Ureter (tissue), 1 donor: ENCODE results near the gene RHBDD1. TPM values are rescaled to one million over a fixed set of nuclear protein-coding genes. Genes with fewer than 3 reads are reported as not detected.

ENCODE experiments used
- DNase-seq: peaks from one replicate; pipeline ENCODE4 v3.0.0-alpha.2; 2020; ENCODE audit warnings: low spot score
- total RNA-seq: library from RNA; stranded (reverse); gene quantifications from one replicate; pipeline ENCODE4 v1.2.4, GENCODE V29; 2023
- donor health status: DM: yes; HTN: yes; CAD: no.

Gene RHBDD1
- total RNA-seq, 1 donor from 2014 or later = 78.5 TPM

DNA sequence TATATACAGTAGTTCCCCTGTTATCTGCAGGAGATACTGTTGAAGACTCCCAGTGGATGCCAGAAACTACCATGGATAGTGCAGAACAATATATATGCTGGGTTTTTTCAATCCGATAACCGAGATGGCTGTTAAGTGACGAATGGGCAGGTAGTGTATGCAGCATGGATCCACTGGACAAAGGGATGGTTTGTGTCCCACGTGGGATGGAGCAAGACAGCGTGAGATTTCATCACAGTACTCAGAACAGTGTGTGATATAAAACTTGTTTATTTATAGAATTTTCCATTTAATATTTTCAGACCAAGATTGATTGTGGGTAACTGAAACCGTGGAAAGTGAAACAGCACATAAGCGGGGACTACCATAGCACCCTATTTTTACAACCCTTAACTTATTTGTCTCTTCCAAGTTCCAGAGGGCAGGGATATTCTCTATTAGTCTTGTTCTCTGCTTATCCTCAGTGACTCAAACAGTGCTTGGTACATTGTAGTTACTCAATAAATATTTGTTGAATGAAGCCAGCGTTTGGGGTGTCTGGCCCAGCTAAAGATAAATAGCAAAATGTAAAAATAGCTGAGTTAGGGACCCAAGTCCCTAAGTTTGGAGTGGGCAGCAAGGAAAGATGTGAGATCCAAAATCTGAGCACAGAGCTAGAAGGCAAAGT lies 50.0 kb downstream of the RHBDD1 start:
- DNase-seq = no peak

DNA sequence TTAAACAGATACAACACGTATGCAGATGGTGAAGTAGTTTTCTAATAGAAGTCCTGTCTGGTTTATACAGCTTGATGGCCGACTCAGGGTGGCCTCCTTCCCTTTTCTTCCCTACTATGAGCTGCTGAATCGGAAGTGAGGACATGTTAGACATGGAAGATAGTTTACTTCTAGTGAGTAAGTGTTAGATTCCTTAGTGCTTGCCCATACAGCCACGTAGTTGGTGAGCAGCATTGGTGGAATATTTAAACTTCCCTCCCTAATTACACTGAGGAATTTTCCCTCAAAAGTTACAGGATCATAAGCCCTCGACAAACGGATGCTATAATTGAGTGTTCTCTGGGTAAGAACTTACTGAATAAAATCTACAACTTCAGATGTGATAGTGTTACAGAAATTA lies 52.1 kb downstream of the RHBDD1 start:
- no peak for DNase-seq

DNA sequence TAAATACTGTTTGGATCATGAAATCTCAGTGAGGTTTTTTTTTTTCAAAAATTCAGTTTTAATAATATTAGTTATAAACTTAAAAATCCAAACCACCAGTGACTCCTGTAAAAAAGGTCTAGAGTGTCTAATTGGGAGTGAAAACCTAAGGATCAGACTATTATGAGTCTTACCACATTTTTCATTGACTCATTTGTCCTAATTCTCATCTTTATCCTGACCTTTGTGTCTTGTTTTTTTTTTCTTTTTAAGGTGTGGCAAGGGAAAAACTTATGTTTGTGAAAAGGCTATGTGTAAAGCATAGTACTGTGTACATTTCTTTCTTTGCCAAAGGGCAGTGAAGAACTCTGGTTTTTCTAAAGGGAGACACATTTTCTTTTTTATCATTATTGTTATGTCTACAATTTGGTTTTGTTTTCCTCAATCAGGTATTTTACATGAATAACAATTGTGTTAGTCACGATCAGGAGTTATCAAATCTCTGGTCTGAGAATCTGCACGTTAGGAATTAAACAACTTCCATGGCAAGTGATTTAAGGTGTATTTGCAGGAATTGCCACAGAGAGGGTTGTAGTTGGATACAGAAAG lies 52.6 kb downstream of the RHBDD1 start:
- DNase-seq = no peak

DNA sequence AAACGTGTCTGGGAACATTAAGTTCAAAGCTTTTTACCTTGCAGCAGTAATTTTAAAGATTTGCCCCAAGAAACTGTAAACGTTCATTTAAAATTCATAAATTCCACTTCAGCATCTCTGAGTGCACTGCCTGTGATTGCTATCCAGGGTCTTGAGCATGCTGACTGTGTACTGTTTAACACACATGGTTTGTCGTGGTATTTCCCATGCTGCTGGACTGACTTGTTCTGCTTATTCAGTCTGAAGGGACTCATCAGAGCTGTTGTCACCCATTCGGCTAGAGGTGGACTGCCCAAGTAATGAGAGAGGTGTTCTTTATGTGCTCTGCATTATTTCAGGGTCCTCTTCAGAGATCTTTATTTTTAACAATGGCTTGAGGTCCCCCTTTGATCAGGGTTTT lies 53.1 kb downstream of the RHBDD1 start:
- no peak for DNase-seq

DNA sequence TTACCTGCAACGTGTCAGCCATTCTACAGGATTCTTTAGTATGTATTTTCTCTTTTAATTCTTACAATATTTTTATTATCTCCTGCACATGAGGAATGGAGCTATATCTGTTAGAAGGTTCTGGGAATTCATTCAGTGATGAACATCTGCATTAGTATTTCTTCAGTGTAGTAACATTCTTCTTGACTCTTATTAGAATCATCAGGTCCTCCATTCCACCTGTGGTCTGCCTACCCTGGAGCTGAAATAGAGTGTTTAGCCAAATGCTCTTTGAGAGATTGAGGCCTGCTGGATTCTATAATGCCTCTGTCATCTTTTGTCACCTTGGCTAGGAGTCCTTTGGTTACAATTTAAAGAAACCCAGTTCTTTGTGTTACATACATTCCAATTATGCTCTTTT lies 54.4 kb downstream of the RHBDD1 start:
- DNase-seq = no peak

DNA sequence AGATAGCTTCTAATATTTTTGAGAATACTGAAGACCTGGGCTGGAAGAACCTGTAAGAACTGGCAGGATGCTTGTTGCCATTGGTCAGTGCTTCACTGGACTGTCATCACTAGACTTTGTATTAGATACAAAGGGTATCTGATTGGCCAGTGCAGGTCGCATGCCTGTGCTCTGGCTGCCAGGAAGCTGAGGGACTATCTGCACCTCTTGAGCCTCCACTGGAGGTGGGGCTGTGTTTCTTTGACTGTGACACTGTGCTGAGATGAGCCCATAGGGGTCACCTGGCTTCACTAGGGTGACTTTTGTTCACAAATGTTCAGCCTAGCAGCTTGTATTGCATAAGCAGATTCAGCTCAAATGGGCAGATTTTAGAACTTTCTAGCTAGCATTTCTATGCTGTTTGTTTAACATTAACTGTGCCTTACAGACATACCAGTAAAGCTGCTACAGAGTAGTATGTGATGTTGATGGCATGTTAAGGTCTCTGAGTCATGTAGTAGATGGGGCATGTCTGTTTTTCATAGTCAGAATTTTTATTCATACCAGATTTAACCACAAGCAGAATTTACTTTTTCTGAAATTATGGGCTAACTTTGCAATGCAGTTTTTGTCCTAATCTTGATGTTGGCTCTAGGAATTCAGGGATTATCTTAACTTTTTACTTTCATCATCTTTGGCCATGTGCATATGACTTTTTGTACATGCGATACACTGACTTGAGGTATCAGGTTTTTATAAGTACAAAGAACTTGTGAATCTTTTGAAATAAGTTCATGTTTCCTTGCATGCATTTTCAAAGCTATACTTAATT lies 56.1 kb downstream of the RHBDD1 start:
- no peak for DNase-seq

DNA sequence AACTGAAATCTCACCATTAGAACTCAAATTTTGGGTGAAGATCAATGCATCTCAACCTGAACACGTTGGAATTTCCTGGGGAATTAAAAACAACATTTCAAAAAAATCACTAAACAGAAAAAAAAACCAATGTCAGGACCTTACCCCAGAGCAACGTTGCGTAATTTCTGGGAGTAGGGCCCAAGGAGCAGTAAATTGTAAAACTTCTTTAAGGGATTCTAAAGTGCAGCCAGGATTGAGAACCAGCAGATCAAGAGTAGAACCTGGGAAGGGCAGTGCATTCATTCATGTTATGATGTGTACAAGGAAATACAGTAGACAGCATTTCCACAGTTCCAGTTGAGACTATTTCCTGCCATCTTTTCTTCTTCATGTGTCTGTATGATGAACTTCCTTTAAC lies 56.9 kb downstream of the RHBDD1 start:
- no peak for DNase-seq

DNA sequence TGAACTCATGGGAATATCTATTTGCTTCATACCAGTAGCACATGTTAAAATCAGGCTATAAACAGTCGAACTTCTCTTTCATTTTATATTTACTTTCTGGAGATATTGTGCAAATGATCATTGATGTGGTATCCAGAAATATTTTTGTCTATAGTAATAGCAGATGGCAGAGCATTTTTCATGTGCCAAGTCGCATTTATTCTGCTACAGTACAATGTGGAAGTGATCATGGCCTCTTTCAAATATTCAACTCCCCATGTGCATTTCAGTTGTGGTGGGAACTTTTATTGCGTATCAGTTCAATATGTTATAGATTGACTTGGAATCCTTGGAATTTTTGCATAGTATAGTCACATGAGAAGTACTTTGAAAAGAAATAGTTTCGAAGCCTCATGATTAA lies 57.4 kb downstream of the RHBDD1 start:
- no peak for DNase-seq

DNA sequence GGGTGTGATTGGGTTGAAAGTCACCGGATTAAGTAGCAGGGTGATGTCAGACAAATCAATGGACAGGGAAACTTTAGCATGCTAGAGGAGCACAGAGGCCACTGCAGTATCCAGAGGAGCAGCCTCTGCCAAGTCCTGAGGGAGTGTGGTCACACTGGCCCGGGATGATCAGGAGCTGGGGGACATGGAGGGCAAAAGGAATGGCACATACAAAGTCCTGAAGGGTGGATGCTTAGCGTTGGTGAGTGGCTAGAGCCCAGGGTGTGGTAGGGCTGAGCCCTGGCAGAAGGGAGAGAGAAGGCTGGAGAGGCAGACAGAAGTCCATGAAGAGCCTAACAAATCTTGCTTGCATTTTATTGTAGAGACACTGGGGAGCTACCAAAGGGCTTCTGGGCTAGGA lies 58.9 kb downstream of the RHBDD1 start:
- DNase-seq = no peak

DNA sequence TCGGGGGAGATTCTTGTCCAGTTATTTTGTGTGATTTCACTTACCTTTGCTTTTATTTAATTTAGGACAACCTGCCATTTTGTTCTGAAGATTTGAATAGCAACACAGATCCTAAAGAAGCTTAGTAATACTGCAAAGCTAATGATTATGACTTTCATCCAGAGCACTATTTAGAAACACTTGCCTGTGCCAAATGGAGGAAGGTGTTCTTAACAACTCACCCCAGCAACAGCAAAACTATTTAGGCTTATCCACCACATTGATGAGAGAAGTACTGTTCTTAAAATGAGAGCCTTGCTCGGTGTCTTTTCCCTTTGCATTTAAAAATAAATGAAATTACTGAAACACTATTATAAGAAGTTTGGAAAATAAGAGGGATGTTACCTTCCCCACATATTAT lies 59.7 kb downstream of the RHBDD1 start:
- DNase-seq = no peak

DNA sequence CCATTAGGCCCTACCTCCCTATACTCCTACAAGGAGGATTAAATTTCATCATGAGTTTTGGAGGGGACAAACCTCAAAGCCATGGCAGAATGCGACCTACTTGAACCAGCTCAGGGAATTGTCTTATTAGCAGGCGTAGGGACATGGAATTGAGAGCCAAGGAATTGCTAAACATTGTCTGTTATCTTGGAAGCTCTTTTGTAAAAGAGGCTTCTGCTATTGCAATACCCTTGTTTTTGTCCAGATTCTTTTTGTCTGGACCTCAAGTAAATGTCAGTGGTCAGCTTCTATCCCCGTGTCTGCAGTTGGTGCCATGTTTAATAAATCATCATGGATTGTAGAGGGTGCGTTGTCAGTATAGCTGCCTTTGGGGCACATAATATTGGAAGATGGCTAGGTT lies 62.3 kb downstream of the RHBDD1 start:
- no peak for DNase-seq

DNA sequence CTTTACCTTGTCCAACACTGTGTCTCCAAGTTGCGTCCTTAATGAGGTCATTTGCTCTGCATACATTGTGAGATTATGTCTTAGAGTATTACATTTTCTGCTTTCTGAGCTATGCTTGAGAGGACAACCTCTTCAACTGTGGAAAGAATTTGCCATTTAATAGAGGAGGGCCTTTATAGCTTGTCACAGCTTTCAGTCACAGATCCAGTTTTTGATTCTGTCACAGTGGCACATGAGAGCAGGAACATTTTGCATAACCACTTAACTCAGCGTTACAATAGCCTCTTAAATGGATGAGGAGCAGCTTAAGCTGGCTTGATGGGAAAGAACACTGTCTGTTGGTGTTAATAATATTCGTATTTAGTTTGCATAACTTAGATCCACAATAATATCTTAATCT lies 63.0 kb downstream of the RHBDD1 start:
- no peak for DNase-seq

DNA sequence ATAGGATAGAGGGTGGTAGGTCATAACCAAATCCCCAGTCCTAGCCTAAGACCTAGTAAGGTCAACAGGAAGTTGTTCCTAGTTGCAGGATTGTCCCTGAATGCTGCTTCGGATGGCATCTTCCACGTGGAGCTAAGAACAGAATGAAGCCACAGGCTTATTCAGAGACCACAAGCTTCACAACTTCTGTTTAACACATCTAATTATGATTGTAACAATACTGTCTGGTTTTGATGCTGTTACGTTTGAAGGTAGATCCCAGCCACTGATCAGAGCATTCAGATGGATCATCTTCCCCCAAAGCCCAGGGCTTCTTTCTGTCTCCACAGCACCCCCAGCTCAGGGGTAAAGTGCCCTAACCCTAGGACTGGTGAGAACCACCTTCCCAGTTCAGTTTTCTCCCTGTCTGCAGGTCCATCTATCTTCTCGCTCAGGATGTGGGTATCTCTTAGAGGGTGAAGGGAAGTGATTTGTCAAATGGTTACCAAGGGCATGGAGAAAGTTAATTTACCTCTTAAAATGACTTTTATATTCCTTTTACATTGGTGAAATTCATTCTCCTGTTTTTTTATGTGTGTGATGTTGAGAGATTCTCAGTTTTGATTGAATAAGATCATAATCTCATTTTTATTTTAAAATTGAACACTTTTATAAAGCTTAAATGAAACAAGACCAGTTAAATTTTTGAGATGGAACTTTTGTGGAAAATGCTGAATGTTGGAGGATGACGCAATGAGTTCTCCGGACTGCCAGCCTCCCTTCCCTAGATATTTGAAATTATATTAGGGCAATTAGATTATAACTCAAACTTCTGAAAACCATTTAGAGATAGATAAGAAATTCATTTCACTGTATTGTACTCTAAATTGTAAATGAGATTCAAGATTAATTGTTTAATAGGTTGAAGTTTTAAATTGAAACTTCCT lies 66.5 kb downstream of the RHBDD1 start:
- no peak for DNase-seq

DNA sequence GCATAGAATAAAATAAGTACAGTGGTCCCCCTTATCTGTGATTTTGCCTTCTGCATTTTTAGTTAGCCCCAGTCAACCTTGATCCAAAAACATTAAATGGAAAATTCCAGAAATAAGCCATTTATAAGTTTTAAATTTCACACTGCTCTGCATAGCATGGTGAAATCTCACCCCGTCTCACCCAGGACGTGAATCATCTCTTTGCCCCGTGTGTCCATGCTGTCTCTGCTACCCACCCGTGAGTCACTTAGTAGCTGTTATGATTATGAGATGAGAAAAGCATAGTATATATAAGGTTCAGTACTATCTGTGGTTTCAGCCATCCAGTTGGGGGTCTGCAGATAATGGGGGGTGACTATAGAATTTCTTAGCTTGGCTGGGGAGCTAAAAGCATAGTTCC lies 67.3 kb downstream of the RHBDD1 start:
- DNase-seq = no peak

DNA sequence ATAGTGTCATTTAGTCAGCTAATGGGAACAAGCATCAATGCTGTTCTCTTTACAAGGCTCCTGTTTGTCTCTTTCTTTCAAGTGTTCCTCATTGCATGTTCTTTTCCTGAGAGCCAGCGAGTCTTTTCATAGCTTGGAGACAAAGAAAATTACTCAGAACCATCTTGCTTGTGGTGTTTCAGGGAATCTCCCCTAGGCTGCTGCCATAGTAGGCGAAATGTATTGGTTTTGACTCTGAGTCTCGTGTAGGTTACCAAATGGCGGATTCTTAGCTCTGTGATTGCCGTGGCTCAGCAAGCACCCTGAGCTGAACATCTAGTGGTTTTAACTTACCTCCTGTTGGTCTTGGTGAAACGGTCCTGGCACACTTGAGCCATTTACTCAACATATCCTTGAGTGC lies 68.7 kb downstream of the RHBDD1 start:
- no peak for DNase-seq

DNA sequence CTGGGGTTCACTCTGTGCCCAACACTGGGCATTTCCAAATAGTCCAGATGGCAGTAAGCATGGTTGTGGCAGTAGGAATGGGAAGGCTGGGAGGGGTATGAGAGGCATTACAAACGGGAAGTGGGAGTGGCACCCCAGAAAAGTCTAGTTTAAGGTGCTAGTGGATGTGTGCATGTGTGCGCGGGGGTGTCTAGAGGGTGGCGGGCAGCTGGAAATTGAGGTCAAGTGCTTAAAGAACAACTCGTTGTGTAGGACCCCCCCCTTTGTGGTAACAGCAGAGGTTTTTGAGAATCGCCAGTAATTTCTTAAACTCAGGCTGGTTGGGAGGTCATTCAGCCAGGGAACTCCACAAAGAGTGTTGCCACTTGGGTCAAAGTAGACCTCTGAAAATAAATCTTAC lies 69.9 kb downstream of the RHBDD1 start:
- no peak for DNase-seq

DNA sequence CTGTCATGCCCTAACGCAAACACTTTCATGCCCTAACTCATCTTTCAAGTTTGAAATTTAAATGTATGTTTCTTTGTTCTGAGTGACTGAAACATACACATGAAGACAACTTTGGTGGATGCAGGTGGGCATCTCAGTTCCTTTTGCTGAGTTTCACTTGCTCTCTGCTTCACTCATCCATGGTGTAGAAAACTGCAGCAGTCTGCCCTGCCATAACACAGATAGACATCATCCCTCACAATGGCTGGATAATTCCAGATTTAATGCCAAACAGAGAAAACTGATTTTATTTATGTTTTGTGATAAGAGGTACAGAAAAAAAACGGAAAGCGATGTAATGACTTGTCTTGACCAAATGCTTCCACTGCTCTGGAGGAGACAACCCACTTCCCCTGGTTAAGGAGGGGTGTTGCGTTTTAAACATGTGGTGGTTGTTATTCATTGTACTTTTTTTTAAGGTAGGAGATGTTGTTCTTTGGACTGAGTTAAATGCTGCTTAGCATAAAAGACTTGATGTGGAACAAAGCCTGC lies 70.4 kb downstream of the RHBDD1 start:
- DNase-seq = no peak

DNA sequence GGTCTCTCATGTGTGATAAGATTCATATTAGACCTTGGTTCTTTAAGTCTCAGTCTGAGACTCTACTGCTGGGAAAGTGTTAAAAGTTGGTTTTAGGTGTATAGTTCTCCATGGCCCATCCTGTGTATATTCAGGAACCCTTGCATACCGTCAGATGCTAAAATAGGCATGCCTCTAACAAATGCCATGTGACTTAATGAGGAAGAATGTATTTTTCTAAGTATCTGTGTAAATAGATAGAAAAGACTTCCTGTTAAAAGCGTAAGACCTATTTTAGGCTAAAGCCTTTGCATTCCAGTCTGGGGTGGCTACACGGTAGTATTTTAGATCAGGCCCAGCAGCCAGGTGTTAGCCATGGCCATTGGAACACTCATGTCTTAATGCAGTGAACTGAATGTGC lies 73.3 kb downstream of the RHBDD1 start:
- DNase-seq = no peak

DNA sequence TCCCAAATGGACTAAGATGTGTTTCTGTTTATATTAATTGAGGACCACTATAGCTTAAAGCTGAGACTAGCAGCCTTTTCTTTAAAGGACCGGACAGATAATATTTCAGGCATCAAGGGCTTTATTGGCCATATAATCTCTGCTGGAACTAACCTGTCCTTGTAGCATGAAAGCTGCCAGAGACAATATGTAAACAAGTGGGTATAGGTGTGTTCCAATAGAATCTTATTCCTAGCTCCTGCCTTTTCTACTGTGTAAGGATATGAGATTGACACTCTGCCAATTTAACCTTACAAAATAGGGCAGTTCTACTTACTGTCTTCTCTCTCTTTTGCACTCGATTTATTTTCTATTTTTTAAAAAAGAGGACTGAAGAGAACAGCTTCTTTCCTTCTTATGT lies 74.0 kb downstream of the RHBDD1 start:
- no peak for DNase-seq

DNA sequence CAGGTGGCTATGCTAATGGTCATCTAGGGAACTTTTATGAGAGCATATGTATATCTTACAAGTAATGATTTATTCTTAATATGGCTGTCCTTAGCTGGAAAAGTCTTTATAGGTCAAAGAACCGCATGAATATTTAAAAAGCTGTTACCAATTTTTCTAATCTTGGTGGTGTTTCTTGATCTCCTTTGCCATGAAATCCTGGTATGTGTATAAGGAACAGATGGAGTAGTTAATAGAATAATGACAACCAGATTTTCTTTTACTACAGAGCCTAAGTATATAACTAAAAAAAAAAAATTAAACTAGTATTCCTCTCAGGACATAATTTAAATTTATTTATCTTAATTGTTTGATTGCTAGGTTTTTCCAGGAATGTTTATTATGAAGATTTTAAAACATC lies 74.5 kb downstream of the RHBDD1 start:
- no peak for DNase-seq

DNA sequence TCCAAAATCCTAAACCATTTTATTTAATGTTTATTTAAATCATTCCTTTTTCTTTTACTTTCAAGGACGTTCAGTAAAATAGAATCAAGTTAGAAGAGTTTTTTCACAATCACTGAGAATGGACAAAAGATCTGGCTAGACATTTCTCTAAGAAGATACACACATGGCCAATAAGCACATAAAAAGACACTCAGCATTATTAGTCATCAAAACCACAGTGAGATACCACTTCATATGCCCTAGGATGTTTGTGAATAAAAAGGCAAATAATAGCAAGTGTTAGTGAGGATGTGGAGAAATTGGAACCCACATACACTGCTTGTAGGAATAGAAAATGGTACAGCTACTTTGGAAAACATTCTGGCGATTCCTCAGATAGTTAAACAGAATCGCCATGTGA lies 76.1 kb downstream of the RHBDD1 start:
- DNase-seq = no peak

DNA sequence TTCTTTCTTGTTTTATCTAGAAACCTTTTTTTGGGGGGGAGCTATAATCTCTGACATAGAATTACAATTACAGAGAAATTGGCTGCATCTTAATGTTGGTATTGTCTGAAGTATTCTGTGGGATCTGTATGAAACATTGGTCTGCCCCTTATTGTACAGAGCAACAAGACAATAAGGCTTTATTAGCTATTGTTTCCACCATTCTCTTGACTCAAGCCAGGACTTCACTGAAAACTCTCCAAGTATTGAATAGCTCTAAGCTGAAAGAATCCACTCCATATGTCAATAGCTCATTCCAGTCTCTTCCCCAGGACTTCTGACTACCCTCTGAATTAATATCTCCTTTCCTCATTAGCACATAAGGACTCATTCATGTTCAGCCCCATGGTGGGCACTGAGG lies 77.8 kb downstream of the RHBDD1 start:
- no peak for DNase-seq
